Activated CD4-positive, alpha-beta T cell treated with anti-CD3 and anti-CD28 coated beads, Interleukin-2, amount 10 ng/mL, durations not matched to agents 24 days and 14 days (primary cell): Measurements from ENCODE around the gene MAGEA1. TPM values are rescaled to one million over a fixed set of nuclear protein-coding genes. Genes with fewer than 3 reads are reported as not detected.

Source experiments
- DNase-seq: peaks from one replicate; pipeline ENCODE4 v3.0.0; 2022
- H3K27ac Mint-ChIP-seq: one replicate; pipeline ENCODE4 v1.8.0; 2022; ENCODE audit warnings: mild to moderate bottlenecking, mixed read lengths
- H3K27me3 Mint-ChIP-seq: one replicate; pipeline ENCODE4 v1.8.0; 2022; ENCODE audit warnings: mixed read lengths
- H3K36me3 Mint-ChIP-seq: one replicate; pipeline ENCODE4 v1.8.0; 2022; ENCODE audit warnings: low read depth, mild to moderate bottlenecking, mixed read lengths
- H3K4me1 Mint-ChIP-seq: one replicate; pipeline ENCODE4 v1.8.0; 2021; ENCODE audit warnings: mixed read lengths
- H3K4me3 Mint-ChIP-seq: one replicate; pipeline ENCODE4 v1.8.0; 2022; ENCODE audit warnings: mild to moderate bottlenecking, moderate library complexity, mixed read lengths
- H3K9me3 Mint-ChIP-seq: one replicate; pipeline ENCODE4 v1.8.0; 2021; ENCODE audit warnings: mixed read lengths
- intact Hi-C: fragments of 100-400 bp; cut with micrococcal nuclease; formaldehyde crosslinking; loops from one replicate; pipeline ENCODE4 v1.15.1; 2023
- total RNA-seq: library from RNA; stranded (reverse); gene quantifications from 2 replicates; pipeline ENCODE4 v1.2.3, GENCODE V29; 2022

MAGEA1 gene
- total RNA-seq, 1 donor from 2014 or later, result not detected

DNA sequence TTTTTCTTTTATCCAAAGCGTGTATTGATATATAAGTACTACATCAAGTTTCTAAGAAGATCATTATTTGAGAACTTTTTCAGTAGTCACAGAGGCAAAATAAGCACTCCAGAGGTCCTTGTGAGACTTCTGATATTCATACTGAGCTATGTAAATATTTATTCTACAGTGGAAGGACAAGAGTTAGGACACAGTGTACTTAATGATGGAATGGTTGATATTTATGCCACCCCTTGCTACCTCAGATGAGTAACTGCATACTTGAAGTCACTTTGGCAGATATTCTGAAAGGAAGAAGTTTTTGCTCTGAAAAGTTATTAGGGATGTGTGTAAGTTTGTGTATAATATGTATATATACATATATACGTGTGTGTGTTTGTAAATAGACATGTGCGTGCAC, 30.3 kb downstream of the MAGEA1 start:
- DNase-seq, result no peak
- intact Hi-C loops, result no loop called here
- H3K27ac Mint-ChIP-seq, result no peak overlapping the region
- H3K27me3 Mint-ChIP-seq, result peaks cover 12% of the 10 kb centered on the region
- H3K9me3 Mint-ChIP-seq, result no peaks in the 10 kb centered on the region
- H3K4me1 Mint-ChIP-seq, result no peaks in the 10 kb centered on the region
- H3K4me3 Mint-ChIP-seq, result no peak overlapping the region
- H3K36me3 Mint-ChIP-seq, result no peaks in the 10 kb centered on the region

DNA sequence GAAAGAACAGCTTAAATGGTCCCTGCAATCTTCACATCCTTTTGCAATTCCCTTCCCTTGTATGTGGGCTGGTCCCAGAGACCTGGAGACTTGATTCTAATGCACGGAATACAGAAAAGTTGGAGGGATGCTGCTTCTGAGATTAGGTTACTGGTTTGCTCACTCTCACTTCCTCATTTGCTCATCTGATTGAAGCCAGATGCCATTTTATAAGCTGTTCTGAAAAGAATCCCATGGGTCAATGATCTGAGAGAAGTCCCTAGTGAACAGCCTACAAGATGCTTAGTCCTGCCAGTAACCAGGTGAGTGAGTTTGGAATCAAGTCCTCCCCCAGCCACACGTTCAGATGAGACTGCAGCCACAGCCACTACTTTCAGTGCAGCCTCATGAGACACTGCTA, 35.9 kb downstream of the MAGEA1 start:
- DNase-seq, result no peak
- Mint-ChIP-seq H3K9me3 (no peaks in the 10 kb centered on the region), H3K4me3 (no peak overlapping the region), H3K4me1 (no peaks in the 10 kb centered on the region), H3K27ac (no peak overlapping the region), H3K36me3 (no peaks in the 10 kb centered on the region), H3K27me3 (peaks cover 5% of the 10 kb centered on the region)
- intact Hi-C loops, result no loop called here

DNA sequence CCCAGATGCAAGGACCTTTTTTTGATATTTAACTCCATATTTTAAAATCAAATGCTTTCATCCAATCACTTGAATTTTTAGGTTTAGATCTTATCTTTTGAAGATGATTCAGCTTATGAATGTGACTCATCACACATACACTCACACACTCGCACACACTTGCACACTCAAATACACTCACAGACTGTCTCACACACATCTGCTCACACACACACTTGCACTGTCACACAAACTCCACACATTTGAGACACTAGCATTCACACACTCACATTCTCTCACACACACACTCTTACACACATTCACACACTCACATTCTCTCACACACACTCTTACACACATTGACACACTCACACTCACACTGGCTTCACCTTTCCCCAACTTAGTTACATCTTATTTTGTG, 37.8 kb downstream of the MAGEA1 start:
- Mint-ChIP-seq H3K9me3 (no peaks in the 10 kb centered on the region), H3K27ac (no peak overlapping the region), H3K27me3 (peaks cover 2% of the 10 kb centered on the region), H3K4me3 (no peak overlapping the region), H3K36me3 (no peaks in the 10 kb centered on the region), H3K4me1 (no peaks in the 10 kb centered on the region)
- intact Hi-C loops, result no loop called here
- no peak for DNase-seq

DNA sequence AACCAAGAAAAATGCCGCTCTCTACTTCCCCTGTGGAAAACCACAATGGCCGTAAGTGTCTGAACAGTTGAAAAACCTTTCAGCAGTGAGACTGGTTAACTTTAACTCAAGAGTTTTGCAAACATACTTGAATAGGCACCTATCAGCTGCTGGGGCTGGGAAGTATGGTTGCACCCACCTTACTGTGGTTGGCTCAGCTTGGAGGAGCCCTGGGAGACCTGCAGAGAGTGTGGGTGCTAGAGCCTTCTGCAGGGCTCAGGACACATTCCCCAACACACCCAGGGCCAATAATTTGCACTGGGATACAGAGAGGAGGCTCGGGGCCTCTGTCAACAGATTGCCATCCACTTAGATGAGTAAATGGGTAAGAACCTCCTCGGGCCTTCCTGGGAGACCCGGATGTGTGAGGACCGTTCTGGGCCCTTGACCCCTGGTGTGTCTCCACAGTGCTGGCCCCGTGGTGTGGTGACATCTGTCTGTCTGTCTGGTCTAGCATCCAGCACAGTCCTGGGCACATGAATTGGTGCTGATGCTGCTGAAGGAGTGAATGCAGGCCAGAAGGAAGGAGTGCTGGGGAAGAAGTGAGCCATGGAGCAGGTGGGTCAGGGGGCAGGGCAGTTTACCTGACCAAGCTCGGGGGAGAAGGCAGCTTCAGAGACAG, 46.5 kb downstream of the MAGEA1 start:
- H3K4me3 Mint-ChIP-seq, result no peak overlapping the region
- no peak for DNase-seq
- no peak overlapping the region for H3K27ac Mint-ChIP-seq
- peaks cover 4% of the 10 kb centered on the region for H3K4me1 Mint-ChIP-seq
- H3K27me3 Mint-ChIP-seq, result peaks cover 20% of the 10 kb centered on the region
- intact Hi-C loops, result no loop called here
- H3K36me3 Mint-ChIP-seq, result no peaks in the 10 kb centered on the region
- no peaks in the 10 kb centered on the region for H3K9me3 Mint-ChIP-seq

DNA sequence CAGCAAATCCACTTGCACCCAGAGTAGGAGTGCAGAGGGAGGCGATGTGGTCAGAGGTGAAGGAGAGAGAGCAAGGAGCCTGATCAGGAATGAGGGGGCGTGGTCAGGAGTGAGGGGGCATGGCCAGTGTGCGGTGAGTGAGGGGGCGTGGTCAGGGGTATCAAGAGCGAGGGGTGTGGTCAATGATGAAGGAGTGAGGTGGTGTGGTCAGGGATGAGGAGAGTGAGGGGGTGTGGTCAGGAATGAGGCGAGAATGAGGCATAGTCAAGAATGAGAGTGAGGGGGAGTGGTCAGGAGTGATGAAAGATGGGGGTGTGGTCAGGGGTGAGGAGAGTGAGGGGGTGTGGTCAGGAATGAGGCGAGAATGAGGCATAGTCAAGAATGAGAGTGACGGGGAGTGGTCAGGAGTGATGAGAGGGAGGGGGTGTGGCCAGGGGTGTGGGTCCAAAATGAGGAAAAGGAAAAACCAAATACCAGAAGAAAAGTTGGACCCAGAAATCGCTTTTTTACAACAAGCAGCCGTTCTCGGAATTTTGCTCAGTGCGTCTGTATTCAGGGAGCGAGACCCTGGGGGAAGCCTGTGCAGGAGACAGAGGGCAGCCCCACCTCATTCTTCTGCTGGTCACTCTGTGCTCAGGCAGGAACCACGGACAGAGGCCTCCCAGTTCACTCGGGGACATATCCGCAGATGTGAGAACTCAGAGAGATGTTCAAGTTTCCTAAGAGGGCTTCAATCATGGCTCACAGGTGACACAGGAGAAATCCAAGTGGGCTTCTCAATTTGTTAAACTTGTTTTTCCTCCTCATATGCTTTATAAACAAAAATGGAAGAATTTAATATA, 47.5 kb downstream of the MAGEA1 start:
- no peak for DNase-seq
- Mint-ChIP-seq H3K4me3 (no peak overlapping the region), H3K27ac (no peak overlapping the region), H3K27me3 (peaks cover 20% of the 10 kb centered on the region), H3K9me3 (no peaks in the 10 kb centered on the region), H3K36me3 (no peaks in the 10 kb centered on the region), H3K4me1 (peaks cover 4% of the 10 kb centered on the region)
- intact Hi-C loops, result no loop called here

Other genes starting within 250 kb of the MAGEA1 start
- not detected in 2 replicates for gene PNMA5, start 185.2 kb upstream of the MAGEA1 start, total RNA-seq
- gene PNMA3, start 122.8 kb upstream of the MAGEA1 start, total RNA-seq, result 0.90 and 1.1 TPM in 2 replicates
- gene PNMA6A, start 106.8 kb upstream of the MAGEA1 start, total RNA-seq, result 0.70 and 1.2 TPM in 2 replicates
- gene PNMA6F, start 142.5 kb downstream of the MAGEA1 start, total RNA-seq, result not detected in 2 replicates
- 20.1 and 22.1 TPM in 2 replicates for gene ZNF275, start 154.9 kb downstream of the MAGEA1 start, total RNA-seq
- not detected in 2 replicates for gene PNMA6E, start 222.1 kb downstream of the MAGEA1 start, total RNA-seq
- gene ZFP92, start 232.2 kb downstream of the MAGEA1 start, total RNA-seq, result 1.5 and 1.7 TPM in 2 replicates